GM21447 (cell line): ENCODE results near the gene UTS2B.

Source experiments
- ATAC-seq: cut with Tn5 transposase; IDR thresholded peaks from one replicate; pipeline ENCODE4 v1.9.1; 2021; ENCODE audit not compliant: unreplicated experiment

The UTS2B gene, protein sequence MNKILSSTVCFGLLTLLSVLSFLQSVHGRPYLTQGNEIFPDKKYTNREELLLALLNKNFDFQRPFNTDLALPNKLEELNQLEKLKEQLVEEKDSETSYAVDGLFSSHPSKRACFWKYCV

DNA sequence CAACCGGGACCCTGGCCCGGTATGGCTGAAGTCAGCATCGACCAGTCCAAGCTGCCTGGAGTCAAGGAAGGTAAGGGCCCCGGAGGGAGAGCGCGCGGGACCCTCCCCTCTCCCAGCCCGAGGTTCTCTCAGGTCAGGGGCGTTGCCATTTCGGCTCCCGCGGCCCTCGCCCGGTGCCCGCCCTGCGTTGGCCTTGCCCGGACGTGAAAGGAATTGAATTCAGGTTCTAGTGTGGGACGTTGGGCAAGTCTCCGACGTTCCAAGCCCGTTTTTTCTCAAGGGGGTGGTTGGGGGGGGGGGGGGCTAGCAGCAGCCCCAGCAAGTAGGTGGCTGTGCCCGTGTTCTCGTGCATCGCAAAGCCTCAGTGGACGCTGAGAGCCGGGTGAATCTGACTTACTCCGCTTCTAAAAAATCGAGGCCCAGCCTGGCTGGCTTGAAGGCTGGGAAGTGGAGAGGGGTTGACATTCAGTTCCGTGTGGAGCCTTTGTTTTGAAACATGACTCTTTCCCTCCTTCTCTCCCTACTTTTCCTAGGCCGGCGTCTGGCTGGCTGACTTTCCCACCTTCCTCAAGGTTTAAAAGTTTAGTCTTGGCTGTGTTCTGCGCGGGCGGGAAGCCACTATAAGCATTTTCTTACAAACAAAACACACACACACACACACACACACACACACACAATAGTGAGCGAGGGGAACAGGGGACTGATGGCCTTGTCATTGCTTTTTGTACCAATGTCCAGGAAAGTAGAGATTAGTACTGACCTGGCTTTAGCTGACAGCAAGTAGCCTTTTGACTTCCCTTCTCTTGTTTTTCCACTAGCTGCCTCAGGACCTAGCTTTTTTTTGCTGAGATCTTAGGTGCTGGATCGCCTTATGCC lies at the start of gene UTS2B:
Gene UTS2B, minus strand, starts transcription at position 873 of the 876 bp plus-strand sequence. CDS start 48,337 bp downstream, outside the sequence.
- ATAC-seq = peak; percentile 25

GRCh38 chr3:191380001-191380400 lies 49.7 kb upstream of the UTS2B start:
- no peak for ATAC-seq

DNA sequence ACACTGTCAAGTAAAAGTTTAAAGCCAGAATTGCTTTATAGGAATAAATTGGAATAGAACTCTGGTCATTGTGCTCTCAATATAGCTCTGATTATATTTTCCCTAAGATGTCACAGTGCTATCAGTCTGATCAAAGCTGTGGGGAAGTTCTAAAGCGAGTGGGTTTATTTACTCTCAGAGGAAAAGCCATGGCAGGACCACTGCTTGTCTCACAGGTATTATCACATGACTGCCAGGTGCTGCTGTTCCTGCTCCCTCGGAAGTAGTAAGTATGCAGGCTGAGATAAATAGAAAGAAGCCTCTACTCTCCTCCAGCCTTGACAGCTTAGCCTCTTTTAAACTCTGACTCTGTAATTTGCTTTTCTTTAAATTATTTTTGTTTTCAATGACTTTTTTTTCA lies 49.1 kb upstream of the UTS2B start:
- no peak for ATAC-seq

- no peak for ATAC-seq
Observed at GRCh38 chr3:191378142-191378812, 48.0 kb upstream of the UTS2B start.

- ATAC-seq = no peak
Observed at GRCh38 chr3:191376516-191377141, 46.3 kb upstream of the UTS2B start.

DNA sequence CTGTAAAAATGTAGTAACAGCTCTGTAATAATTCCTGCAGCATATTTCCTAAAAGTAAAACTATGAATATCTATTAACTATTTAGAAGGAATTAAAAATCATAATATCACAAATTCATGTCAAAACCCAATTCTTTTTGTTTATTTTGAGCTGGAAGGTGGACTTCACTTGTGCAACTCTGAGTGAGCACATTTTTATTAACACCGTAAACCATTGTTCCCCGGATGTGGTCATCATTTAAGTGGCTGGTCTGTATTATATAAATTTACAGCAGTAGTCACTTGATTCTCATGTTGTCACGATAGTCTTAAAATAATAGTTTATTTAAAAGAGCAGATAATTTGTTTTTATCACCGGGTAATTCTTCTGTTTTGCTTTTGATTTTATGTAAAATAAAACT lies 43.0 kb upstream of the UTS2B start:
- ATAC-seq = no peak

DNA sequence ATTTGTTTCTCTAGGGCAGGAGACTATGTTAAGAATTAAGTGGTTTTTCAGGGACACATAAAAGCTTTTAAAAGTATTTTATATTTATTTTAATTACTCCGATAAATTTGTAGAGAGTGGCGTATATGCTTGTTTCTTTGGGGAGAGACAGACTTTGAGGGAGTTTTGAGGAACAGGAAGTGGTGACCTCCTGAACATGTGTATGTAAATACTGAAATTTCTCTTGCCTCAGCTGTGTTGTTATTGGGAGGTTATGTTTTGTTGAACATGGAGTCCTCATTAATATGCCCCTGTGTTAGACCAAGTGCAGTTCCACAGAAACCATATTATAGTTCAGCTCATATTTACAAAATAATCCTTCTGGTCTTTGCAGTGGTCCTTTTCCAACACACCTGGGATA lies 41.8 kb upstream of the UTS2B start:
- ATAC-seq = no peak

DNA sequence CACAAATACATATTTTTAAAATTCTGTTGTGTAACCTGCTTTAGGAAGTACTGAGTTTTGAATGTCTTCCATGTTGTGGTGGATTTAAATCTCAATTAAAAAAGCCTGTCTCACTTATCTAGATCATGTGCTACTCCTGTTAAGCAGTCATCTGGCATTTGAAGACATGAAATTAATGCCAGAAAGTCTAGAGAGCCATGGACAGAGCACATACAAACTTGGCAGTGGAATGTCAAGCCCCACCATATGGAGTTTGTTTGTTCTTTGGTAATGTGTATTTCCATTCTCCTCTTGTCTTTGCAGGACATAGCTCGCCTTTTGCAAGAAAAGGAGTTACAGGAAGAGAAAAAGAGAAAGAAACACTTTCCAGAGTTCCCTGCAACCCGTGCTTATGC lies 39.3 kb upstream of the UTS2B start:
- no peak for ATAC-seq

GRCh38 chr3:191368755-191369615 lies 38.7 kb upstream of the UTS2B start:
- ATAC-seq = no peak

DNA sequence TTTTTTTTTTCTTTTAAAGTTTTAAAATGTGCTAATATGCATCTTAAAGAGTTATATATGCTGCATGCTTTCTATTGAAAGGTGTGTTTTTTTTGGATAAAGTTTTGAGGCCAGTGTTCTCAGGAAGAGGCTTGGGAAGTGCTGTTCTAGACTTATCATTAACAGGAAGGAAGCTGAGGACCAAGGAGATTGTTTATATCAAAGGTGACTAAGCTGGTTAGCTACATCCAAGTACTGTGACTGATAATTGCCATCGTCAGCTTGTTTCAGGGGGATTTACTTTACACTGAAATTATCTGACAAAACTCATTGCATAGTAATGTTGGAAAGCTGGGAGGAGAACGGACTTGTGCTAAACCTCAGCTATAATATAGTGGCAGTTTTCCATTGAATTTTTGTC lies 36.3 kb upstream of the UTS2B start:
- ATAC-seq = no peak

DNA sequence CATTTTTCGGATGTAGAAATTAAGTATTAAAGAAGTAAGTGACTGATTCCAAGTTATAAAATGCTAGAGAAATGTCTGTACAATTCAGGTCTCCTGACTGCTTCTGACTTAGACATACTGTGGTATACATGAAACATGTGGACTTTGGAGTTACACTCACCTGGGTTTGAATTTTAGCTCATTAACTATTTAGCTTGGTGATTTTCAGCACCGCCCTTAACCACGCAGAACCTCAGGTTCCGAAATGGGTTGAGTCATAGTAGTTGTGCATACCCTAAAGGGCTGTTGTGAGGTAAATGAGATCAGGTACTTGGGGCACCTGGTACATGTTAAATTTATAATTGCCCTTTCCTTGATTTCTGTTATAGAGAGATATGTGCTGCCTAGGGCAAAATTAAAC lies 32.9 kb upstream of the UTS2B start:
- ATAC-seq = no peak

DNA sequence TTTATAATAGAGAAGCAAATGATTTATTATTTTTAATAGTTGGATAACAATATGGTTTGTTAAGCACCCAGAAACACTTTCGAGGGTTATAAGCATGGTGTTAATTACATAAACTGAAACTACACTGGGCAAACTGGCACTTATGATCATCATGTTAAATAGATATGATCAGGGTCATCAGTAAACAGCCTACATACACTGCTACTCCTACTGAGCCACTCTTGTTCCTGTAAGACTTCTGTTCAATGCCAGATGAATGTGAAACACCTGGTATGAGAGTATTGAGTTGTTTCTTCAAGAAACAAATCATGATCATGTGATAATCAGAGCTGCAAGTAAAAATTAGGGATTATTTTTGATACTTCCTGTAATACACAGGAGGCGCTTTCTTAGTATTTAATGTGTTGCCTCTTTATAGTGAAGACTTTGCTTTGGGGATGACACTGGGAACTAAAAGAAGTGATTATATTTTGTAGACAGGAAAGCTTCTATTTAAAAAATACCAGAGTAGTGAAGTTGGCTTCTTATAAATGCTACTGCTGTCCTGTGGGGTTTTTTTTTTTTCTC lies 32.3 kb upstream of the UTS2B start:
- ATAC-seq = no peak

DNA sequence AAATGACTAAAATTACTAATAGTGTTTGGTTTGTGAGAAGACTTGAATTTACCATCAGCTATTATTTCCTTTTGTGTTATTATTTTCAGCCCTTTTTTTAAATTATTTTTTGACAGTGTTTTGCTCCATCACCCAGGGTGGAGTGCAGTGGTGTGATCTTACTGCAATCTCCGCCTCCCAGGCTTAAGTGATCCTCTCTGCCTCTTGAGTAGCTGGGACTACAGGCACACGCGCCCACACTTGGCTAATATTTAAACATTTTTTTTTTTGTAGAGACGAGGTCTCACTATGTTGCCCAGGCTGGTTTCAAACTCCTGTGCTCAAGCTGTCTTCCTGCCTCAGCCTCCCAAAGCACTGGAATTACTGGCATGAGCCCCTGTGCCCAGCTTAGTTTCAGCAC lies 31.7 kb upstream of the UTS2B start:
- ATAC-seq = no peak

- no peak for ATAC-seq
Observed at GRCh38 chr3:191361456-191361855, 31.1 kb upstream of the UTS2B start.

DNA sequence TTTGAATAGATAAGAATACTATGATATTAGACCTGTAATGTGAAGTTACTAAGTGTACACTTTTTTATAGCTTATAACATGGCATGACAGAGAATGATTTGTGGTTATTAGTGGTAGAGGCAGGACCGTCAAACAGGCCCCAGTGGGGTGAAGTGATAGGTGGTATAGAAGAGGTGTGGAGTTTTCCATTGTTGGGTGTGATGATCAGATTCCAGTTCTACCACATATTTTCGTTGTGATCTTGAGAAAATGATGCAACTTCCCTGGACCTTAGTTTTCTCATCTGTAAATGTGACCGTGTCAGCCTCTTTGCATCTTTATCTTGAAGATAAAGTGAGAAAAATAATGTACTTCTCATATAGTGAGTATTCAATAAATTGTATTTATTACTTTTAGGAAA lies 30.3 kb upstream of the UTS2B start:
- ATAC-seq = no peak

DNA sequence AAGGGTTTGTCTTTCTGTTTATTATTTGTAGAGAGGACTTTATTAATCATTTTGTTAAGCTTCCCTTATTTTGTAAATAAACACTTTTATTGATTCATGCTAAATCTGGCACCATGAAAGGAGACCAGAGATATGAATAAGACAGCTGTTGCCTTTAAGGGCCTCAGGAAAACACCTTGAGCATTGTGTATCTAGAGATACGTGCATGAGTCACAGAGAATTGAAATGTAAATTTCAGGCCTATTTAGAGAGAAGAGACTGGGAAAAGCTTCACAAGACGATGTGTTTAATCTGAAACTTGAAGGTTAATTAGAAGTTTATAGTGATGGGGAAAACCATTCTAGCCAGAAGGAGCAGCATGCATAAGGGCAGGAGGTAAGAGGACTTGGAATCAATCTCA lies 28.6 kb upstream of the UTS2B start:
- ATAC-seq = peak; percentile 34

DNA sequence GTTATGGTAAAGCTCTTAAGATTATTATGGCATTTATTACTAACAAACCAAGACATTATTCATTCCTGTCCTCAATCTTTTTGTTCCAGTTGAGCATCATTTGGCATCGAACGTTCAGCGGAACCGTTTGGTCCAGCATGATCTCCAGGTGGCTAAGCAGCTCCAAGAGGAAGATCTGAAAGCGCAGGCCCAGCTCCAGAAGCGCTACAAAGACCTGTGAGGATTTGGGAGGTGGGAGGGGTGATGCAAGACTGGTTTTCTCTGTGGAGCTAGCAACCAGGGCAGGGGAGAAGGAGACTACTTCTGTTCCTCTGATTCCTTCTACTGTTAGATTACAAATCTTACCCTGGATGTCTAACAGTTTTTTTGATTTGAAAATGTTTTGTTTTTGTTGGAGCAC lies 27.6 kb upstream of the UTS2B start:
- ATAC-seq = no peak

GRCh38 chr3:191356631-191357439 lies 26.5 kb upstream of the UTS2B start:
- no peak for ATAC-seq

- ATAC-seq = peak; percentile 81
Observed at GRCh38 chr3:191355406-191355805, 25.1 kb upstream of the UTS2B start.
